ENCODE results near the gene EIF3K.

Gene EIF3K

DNA sequence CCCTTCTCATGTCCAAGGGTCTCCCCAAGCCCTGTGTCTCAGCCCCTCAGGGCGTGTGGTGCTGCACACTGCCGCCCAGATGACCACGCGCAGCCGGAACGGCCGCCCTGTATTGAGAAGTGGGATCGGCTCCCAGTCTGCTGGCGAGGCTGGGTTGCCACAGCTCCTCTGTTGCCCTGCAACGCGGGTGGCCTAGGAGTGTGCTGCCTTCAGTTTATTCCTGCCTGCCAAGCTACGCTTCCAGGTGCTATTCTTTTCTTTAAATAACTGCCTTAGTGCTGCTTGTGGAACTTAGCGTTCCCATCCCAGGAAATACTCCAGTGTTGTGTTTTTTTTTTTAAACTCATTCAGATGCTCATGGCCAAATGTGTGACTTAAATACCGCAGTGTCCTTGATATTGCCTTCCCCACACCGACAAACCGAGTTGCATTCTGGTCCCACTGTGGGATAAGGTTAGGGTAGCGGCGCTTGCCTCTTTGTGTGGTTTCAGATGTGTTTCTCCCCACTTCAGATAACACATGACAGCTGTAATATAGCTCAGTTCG is 45.0 kb downstream of the EIF3K start:
- DNase-seq, result no peak
- in situ Hi-C loops (cut with MboI; ENCODE audit: low pct_unique_long_range_greater_than_20kb, low sequenced_read_pairs), result no loop called here

DNA sequence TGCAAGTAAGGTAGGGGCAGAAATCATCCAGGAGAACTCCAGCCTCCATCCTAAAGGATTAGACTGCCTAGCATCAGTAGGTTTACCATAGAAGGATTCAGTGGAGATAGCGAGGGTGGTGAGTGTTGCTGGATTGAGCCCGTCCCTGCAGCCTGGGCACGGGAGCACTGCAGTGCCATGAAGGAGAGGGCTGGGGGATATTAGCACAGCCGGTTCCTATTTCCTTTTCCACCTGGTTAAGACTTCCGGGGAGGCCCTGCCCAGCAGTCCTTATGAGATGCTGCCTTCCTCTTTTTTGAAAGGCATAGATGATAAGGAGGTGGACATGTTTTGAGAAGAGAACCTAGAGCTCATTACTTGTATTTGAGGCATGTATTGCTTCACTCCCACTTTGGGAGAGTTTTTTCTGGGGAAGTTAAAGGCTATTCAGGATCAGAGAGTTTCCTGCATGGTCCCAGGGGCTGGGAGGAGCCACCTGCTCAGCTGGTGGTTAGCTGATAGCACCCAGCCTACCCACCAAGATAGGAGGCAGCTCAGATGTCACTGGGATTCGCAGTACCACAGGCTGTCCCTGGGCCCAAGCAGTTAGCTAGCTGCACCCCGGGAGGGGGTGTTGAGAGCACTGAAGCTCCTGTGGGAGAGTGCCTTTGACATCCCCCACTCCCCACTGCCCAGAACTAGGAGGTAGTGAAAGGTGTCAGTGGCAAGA is 45.7 kb downstream of the EIF3K start:
- in situ Hi-C loops (cut with MboI; ENCODE audit: low pct_unique_long_range_greater_than_20kb, low sequenced_read_pairs), result no loop called here

DNA sequence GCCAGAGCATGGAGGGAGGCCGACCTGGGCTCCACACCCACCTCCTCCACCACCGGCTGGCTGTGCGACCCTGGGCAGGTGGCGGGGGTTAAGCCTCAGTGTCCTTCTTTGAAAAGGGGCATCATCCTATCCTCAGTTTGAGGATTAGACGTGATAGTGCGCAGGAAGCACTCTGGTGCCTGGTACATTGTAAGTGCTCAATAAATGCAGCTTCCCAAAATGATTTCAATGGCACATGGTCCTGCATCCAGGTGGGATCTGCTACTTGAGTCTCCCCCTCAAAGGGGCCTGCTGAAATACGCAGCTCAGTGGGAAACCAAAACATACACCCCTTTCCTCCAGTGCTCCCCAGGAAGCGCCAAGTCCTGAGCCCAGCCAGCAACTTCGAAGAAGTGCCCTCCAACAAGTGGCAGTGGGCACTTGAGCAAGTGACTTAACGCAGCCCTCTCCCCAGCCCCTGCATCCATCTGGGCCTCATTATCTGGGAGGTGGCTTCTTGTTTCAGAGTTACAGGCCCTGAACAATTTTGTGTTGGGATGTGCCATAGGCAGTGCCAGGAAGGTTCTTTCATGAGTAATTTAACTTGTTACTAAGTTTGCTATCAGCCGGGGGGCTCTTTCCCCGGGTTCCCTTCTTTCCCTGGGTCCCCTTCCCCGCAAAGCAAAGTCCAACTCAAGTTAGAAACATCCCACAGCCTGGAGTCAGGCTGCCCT is 46.4 kb downstream of the EIF3K start:
- no peak for DNase-seq
- in situ Hi-C loops (cut with MboI; ENCODE audit: low pct_unique_long_range_greater_than_20kb, low sequenced_read_pairs), result no loop called here

More for the DNA sequence above, 45.7 kb downstream of the EIF3K start:
- peak; percentile 86 for DNase-seq

DNA sequence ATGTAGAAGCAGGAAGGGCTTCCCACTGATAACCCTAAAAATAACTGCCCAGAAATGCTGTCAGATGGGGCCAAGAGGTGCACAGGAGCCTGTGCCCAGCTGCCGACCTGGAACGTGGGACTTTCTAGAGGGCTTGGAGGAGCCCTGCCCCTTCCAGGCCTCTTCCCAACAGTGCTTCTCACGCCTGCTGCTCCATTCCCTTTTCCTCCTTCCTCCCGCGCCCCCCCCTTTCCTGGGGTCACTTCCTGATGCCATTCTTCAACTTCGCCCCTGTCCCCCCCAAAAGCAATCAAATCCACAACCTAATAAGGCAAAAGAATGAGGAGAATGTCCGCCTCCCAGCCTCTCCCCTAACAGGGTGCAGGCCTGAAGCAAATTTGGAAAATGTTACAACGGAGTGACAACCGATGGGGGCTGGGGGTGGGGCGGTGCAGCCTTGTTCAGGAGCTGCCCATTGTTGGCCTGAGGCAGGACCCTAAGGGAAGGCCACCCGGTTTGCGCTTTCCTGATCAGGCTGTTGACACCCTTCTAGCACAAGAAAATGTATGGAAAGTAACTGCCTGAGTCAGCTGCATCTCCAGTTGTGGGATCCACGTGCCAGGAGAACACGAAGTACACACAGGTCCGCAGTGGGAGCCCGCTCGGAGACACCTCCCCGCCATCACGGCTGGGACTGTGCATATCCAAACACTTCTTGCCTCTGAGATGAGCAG is 47.1 kb downstream of the EIF3K start:
- DNase-seq, result no peak
- in situ Hi-C loops (cut with MboI; ENCODE audit: low pct_unique_long_range_greater_than_20kb, low sequenced_read_pairs), result no loop called here

DNA sequence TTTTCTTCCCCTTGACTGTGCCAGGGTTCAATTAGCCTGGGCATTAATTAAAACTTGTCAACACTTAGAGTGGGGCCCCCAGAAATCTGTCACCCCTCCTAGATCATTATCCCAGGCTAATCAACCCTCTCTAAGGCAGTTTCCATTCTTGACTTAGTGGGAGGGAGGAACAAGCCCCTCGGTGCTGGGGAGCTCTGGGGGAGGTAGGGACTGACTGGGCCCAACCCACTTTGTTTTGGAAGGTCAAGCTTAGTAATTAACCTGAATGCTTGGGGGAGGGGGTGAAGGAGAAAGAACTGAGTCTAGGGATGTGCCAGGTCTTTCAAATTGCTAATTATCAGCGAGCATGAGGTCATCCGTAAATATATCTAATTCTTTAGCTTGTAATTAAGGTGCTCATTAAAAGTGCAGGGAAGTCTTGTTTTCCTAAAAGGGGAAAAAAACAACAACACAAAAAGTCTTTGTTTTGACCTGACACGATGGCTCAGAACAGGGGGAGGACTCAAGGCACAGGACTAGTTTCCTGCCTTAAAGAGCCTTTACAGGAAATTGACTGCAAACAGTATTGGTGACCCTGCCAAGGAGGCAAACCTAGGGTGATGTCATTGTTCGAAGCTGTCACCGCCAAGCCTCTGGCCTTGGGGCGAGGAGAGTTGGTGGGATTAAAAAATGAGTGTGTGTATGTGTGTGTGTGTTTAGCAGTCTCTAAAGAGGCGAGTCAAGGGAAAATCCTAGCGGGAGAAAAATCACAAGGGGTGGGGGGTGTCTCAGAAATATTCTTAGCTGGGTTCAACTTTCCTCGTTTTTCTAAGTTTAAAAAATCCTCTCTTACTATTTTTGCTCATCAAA is 47.9 kb downstream of the EIF3K start:
- in situ Hi-C loops (cut with MboI; ENCODE audit: low pct_unique_long_range_greater_than_20kb, low sequenced_read_pairs), result no loop called here
- peak; percentile 66 for DNase-seq

DNA sequence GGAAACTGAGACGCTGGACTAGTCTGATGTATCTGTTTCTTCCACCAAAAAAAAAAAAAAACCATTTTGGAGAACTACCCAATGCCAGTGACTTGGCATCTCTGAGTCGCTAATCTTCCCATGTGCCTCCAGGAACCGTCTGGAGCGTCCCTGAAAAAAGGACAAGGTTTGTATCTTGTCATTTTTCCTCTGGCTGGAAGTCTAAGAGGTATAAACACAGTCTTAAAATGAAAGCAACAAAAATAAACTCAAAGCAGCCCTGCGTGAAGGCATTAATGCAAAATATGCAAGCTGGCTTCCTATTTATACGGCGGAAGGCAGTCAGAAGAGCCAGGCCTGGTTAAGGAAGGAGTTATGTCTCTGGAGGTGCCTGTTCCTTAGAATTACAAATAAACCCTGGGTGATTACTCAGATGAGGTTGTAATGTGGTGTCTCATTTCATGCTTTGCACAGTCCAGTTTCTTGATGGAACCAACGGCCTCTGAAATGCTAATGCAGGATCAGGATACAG is 48.7 kb downstream of the EIF3K start:
- in situ Hi-C loops (cut with MboI; ENCODE audit: low pct_unique_long_range_greater_than_20kb, low sequenced_read_pairs), result no loop called here
- peak; percentile 11 for DNase-seq

DNA sequence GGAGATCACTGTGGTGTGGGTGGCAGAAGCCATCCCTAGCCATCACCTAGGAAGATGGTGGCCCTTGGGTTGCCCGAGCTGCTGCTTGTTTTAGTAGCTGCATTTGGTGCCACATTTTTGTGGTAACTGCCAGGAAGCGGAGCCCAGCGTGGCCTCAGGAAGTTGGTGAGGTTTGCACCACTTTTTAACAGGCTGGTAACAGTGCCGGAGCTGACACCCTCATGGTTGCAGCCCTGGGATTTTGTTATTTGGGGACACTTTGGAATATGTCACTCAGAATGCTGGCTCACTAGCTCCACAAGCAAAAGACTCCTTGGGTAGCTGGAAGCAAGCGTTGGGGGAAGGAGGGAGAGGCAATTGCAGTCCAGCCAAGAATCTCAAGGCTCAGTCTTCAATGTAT is 50.6 kb downstream of the EIF3K start:
- in situ Hi-C loops (cut with MboI; ENCODE audit: low pct_unique_long_range_greater_than_20kb, low sequenced_read_pairs), result no loop called here
- peak; percentile 47 for DNase-seq

DNA sequence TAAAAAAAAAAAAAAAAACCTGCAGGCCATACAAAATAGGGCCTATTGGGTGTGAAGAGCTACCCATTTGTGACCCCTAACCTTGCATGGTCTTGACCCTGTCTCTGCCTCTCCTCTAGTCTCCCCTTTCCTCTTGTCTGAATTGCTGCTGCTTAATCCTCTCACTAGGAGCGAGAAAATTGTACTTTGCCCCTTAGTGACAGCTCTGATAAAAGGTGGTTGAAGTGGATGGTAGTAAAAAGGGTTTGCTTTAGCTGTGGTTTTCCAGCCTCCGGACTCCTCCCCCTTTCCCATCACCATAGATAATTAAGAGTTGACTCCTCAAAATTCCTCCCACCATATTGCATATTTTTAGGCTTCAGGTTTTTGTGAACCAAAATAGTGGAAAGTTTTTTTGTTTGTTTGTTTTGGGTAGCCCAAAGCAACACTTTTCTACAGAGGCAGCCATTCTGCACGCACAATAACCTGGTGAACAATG is 52.0 kb downstream of the EIF3K start:
- DNase-seq, result no peak

DNA sequence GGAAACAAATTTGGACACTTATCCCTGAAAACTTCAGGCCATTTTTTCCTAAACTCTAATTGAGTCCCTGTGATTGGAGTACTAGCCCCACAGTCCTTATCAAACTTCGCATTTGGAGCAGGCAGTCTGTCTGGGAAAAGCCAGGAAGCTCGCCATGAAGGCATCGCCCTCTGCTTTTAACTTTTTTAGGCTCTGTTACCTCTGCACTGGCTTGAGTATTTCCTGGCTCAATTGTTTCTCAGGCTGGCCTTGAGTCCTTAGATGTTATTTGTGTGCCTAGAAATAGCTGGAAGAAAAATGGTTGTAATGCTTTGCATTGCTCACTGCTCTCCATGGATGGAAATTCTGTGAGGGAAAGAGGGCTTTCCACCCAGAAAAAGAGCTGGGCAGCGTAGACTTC is 52.7 kb downstream of the EIF3K start:
- DNase-seq, result no peak
- in situ Hi-C loops (cut with MboI; ENCODE audit: low pct_unique_long_range_greater_than_20kb, low sequenced_read_pairs), result no loop called here

More for the DNA sequence above, 52.0 kb downstream of the EIF3K start:
- in situ Hi-C loops (cut with MboI; ENCODE audit: low pct_unique_long_range_greater_than_20kb, low sequenced_read_pairs), result no loop called here

DNA sequence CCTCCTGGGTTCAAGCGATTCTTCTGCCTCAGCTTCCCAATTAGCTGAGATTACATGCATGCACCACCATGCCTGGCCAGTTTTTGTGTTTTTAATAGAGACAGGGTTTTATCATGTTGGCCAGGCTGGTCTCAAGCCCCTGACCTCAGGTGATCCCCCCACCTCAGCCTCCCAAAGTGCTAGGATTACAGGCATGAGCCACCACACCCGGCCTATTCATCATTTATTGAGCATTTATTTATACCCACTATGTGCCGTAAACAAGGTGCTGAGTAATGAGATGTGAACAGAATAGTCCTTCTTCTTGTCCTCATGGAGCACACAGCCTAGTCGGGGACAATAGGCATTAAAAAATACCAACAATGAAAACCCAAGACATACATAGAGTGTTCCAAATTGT is 54.0 kb downstream of the EIF3K start:
- DNase-seq, result no peak
- in situ Hi-C loops (cut with MboI; ENCODE audit: low pct_unique_long_range_greater_than_20kb, low sequenced_read_pairs), result no loop called here

DNA sequence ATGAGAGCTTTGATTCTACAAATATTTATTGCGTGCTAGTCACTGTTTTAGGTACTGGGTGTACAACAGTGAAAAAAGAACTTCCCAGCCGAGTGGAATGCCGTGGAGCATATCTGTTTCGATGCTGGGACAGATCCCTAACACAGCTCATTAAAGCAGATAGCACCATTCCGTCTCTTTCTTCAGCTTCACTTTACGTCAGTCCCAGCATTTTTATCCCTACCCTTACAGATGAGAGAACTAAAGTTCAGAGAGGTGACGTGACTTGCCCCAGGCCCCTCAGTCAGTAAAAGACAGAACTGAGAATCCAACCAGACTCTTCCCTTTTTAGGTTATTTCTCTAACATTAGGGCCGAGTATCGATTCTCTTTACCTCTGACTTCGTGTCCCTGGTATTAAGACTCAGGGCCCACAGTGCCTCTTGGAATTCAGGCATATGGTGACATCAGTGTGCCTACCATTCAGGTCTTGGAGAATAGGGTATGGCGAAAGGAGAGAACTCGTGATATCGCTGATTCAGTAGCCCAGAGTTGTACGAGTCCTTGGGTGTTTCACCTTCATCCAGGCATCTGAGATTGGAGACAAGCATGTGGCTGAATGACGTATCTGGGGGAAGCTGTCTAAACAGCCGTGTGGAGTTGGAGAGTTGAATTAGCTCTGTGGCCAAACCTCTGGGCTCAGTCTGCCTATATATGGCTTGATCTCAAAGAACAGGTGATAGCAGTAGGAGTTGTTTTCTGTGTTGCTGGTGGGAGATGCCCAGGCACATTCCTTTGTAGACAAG is 55.6 kb downstream of the EIF3K start:
- in situ Hi-C loops (cut with MboI; ENCODE audit: low pct_unique_long_range_greater_than_20kb, low sequenced_read_pairs), result no loop called here
- no peak for DNase-seq

DNA sequence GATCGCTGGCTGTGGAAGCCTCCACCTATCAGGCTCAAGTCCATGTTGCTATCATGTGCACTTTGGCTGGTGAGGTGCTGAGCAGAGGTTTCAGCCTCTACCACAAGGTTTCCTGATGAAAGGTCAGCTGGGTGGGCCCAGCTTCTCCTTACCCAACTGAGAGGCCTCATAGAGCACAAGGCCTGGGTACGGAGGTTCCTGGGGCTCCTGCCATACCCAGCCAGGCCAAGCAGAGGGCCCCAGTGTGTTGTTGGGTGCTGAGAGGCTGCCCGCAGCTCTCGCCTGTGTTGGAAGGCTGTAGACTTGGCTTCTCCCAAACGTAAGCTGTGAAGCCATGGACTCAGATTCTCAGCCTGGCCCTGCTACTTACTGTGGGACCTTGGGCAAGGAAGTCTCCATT is 56.6 kb downstream of the EIF3K start:
- peak; percentile 54 for DNase-seq
- in situ Hi-C loops (cut with MboI; ENCODE audit: low pct_unique_long_range_greater_than_20kb, low sequenced_read_pairs), result no loop called here

DNA sequence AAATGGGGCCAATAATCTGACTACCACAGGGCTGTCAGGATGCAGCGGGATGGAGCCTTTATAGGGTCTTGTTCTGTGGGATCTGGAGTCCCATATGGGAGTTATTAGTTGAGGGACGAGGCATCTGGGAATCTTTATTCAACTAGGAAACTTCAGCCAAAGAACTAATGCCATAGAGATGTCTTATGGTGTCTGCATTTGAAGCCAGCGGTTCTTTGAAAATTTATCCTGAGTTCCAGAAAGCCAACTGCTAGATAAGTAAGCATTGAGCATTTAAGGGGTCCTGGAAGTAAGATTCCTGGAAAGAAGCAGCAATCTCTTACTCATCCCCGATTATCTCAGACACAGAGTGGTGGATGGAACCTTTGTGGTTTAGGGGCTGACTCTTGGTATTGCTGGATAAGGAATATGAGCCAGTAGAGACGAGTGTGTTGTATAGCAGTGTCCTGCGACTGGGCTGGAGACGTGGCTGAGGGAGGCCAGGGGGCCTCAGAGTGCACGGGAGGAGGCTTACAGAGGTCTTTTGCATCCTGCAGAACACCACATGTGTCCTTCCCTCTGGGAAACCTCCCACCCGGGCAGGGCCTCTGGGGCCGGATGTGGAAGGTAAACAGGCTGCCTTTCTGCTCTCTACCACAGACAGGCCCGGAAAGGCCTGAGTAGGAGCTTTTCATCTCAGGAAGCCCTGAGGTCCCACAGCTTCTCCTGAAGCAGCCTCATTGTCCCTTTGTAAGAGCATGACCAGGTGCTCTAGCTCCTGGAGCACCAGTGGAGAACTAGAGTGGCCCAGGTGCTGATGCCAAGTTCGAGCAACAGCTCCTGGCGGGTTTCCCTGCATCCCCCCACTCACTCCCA is 57.3 kb downstream of the EIF3K start:
- peak; percentile 91 for DNase-seq

DNA sequence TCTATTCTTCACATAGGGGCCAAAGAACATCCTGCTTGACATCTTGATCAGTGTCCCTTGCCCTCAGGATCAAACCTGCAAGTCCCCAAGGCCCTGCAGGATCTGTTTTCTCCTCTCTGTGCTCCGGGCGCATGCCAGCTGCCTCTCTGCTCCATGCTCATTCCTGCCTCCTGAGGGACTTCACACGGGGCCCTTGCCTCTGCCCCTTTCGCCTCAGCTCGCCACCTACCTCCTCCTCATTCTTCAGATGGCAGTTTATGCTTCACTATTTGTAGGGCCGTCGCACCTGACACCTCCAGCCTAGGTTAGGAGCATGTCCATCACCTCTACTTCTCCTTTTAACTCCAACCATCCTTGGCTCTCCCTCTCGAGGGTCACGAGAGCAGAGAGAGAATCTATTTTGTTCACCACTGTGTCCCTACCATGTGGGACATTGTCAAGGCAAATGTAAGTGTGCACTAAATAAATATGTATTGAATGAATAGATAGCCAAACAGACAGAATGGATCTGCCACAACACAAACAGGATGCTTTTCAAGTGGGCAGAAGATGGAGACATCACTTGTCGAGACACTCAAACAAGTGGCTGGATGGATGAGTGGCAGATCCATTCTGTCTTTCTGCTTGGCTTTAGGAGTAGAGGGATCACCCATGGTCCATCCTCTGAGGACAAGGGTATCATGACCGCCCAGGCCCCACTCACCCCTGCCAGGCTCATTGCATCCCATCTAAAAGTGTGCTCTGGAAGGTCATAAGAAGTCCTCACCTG is 58.1 kb downstream of the EIF3K start:
- in situ Hi-C loops (cut with MboI; ENCODE audit: low pct_unique_long_range_greater_than_20kb, low sequenced_read_pairs), result no loop called here
- no peak for DNase-seq

More for the DNA sequence above, 57.3 kb downstream of the EIF3K start:
- in situ Hi-C loops (cut with MboI; ENCODE audit: low pct_unique_long_range_greater_than_20kb, low sequenced_read_pairs), result no loop called here

DNA sequence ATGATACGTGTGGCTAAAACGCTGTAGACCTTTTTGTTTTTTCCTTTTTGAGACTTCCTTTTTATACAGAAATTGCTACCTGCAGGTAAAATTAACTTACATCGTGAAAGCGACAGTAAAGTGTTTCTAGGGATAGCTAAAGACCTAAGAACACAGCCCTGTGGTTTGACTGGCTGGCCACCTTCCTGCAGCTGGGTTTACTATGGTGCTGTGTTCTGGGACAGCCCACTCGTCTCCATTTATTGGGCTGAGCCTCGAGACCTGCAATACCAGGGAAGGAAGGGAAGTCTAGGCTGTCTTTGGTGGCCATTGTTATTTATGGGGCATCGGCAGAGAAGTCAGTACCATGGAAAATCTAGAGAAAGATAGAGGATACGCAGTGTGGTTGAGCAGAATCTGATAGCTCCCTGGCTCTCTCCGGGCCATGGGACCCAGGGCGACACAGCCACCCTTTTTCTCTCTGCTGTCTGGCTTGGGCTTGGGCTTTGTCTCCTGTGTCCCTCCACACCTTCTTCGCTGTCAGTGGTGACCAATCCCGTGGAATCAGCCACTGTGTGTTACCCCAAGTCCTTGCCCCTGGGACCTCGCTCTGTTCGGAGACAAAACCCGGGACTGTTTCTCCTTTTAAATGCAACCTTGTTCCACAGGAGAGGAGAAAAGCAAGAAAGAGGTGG is 59.4 kb downstream of the EIF3K start:
- in situ Hi-C loops (cut with MboI; ENCODE audit: low pct_unique_long_range_greater_than_20kb, low sequenced_read_pairs), result no loop called here
- no peak for DNase-seq

DNA sequence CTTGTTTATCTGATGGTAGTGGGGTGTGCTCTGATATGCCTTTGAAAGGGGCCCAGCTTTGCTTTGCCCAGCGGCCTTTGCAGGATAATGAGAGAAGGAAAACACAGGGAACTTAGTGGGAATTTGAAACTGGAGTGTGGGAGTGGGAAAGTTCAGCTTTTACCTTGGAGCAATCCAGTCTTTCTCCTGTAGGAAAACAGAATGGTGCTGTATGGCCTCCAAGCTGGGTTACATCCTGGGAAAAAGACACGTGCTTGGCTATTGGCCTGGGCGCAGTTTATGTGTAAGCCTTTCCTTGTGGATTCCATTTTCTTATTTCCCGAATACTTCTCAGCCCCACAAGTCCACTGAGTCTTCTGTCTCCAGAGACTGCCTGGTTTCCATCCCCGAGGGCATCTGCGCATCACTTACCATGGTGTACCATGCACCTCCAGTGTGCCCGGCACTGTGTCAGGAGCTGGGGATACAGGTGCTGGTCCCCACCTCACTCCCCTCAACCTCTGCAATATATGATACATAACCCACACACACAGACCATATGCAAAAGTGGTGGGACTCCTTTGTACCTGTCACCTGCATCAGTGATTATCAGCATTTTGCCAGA is 60.0 kb downstream of the EIF3K start:
- no peak for DNase-seq
- in situ Hi-C loops (cut with MboI; ENCODE audit: low pct_unique_long_range_greater_than_20kb, low sequenced_read_pairs), result no loop called here

Measured in KBM-7 (cell line).